SK-N-SH treated with all-trans-retinoic acid at 6 μM for 48 hours (cell line): ENCODE results near the gene MCCC2.

ENCODE experiments used
- CREB5 ChIP-seq: fragments of 250-450 bp; sonication (Bioruptor Pico); IDR thresholded peaks from 2 replicates; pipeline ENCODE4 v1.5.1; 2020; ENCODE audit warnings: low read depth, mild to moderate bottlenecking, moderate library complexity
- GLIS3 ChIP-seq: fragments of 250-450 bp; sonication (Bioruptor Pico); IDR thresholded peaks from 2 replicates; pipeline ENCODE4 v1.5.0; 2020; ENCODE audit warnings: mild to moderate bottlenecking, moderate library complexity
- OSR1 ChIP-seq: fragments of 250-450 bp; sonication (Bioruptor Pico); IDR thresholded peaks from 2 replicates; pipeline ENCODE4 v1.8.0; 2022; ENCODE audit warnings: moderate library complexity, mild to moderate bottlenecking, inconsistent platforms
- PATZ1 ChIP-seq: fragments of 250-450 bp; sonication (Bioruptor Pico); IDR thresholded peaks from 2 replicates; pipeline ENCODE4 v1.8.0; 2020; ENCODE audit warnings: mild to moderate bottlenecking, moderate library complexity, borderline replicate concordance

- no peak for TF ChIP-seq GLIS3 (CRISPR knock-in tag)
- no peak for TF ChIP-seq CREB5
- TF ChIP-seq OSR1 (CRISPR knock-in tag): no peak
- TF ChIP-seq PATZ1 (CRISPR knock-in tag): no peak
Measured at GRCh38 chr5:71662381-71662780, 75.2 kb downstream of the MCCC2 start.
